ENCODE measurements around the gene SCP2. TPM values are rescaled to one million over a fixed set of nuclear protein-coding genes. Genes with fewer than 3 reads are reported as not detected.
"Not testable (repeated sequence)": the region's sequence is repeated elsewhere in the genome, so short reads cannot be mapped to it uniquely, and the experiment has no call there.

The SCP2 gene
- total and polyA plus RNA-seq, 9 donors, result 69.7 to 85.3 (median 75.2) TPM

DNA sequence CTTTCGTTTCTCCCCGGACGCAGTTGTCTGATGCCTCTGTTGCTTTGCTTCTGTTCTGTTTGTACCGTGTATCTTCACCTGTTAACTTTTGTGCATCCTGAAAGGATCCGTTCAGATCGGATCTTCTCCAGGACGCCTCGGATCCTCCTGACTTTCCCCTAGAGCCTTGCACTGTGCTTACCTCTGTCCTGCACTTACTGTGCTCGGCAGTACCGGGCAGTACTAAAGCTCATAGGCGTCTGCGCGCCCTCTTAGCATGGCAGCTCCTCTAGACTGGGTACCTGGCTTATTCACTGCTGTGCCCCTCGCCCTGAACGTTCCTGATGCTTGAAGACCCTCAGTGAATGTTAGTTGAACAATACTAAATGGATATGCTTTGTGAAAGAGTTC, 934 bp downstream of the SCP2 start:
- no peak for DNase-seq
- Histone ChIP-seq H3K36me3 (ENCODE audit: control insufficient read depth, insufficient read depth, low read length) (no peaks in the 10 kb centered on the region), H3K4me3 (ENCODE audit: low read length) (peak overlapping the region; percentile 88), H3K9me3 (replicated peaks; ENCODE audit: control insufficient read depth, low read depth, low read length) (no peaks in the 10 kb centered on the region), H3K27me3 (ENCODE audit: control insufficient read depth, insufficient read depth, low read length) (peaks cover 4% of the 10 kb centered on the region), H3K27ac (ENCODE audit: low read length) (no peak overlapping the region), H3K4me1 (ENCODE audit: control insufficient read depth, insufficient read depth, low read length) (peaks cover 10% of the 10 kb centered on the region)
- WGBS (ENCODE audit: insufficient coverage), result 10% methylated on average over 13 of the region's 15 CpGs

- Histone ChIP-seq H3K27ac (ENCODE audit: low read length) (no peak overlapping the region), H3K4me3 (ENCODE audit: low read length) (no peak overlapping the region), H3K36me3 (ENCODE audit: control insufficient read depth, insufficient read depth, low read length) (no peaks in the 10 kb centered on the region), H3K9me3 (replicated peaks; ENCODE audit: control insufficient read depth, low read depth, low read length) (no peaks in the 10 kb centered on the region), H3K27me3 (ENCODE audit: control insufficient read depth, insufficient read depth, low read length) (peaks cover 4% of the 10 kb centered on the region), H3K4me1 (ENCODE audit: control insufficient read depth, insufficient read depth, low read length) (peaks cover 10% of the 10 kb centered on the region)
- DNase-seq, result no peak
- WGBS (ENCODE audit: insufficient coverage), result 83% methylated on average over 1 of the region's 4 CpGs
Measured at GRCh38 chr1:52929019-52929418, 1.9 kb downstream of the SCP2 start.

DNA sequence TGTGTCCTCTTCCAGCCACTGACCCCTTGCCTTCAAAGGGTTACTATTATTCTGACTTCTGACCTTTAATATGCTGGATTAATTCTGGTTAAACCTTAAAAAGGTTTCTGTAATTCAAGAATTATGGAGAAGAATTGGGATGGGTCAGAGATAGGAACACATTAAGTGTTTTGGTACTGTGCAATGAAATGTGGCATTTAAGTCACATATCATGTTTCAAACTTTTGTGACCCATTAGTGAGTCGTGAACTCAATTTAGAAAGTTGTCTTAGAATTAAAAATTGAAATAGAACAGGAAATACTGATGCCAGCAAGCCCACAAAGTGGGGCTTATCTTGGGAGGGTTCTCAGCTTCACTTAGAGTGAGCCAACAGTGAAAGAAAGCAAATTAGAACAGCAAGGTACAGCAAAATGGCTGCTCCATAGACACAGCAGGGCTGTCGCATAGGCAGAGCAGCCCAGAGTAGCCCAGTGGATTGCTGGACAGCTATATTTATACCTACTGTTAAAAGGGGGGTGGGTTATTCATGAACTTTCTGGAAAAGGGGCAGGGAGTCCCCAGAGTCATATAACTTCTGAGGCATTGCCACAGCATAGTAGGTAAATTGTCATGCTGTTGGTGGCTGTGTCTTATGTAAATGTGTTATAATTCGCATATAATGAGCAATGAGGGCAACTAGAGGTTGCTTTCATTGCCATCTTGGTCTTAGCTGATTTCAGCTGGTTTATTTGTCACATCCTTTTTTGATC, 10.5 kb downstream of the SCP2 start:
- Histone ChIP-seq H3K9me3 (replicated peaks; ENCODE audit: control insufficient read depth, low read depth, low read length) (no peaks in the 10 kb centered on the region), H3K27ac (ENCODE audit: low read length) (no peak overlapping the region), H3K36me3 (ENCODE audit: control insufficient read depth, insufficient read depth, low read length) (no peaks in the 10 kb centered on the region), H3K4me3 (ENCODE audit: low read length) (no peak overlapping the region), H3K27me3 (ENCODE audit: control insufficient read depth, insufficient read depth, low read length) (no peaks in the 10 kb centered on the region), H3K4me1 (ENCODE audit: control insufficient read depth, insufficient read depth, low read length) (no peaks in the 10 kb centered on the region)
- no CpG with 5 or more reads among the region's 3 CpGs for WGBS (ENCODE audit: insufficient coverage)
- no peak for DNase-seq

GRCh38 chr1:52938183-52938451, 11.0 kb downstream of the SCP2 start:
- H3K27me3 ChIP-seq (ENCODE audit: control insufficient read depth, insufficient read depth, low read length), result no peaks in the 10 kb centered on the region
- DNase-seq, result no peak
- no peaks in the 10 kb centered on the region for H3K36me3 ChIP-seq (ENCODE audit: control insufficient read depth, insufficient read depth, low read length)
- WGBS (ENCODE audit: insufficient coverage), result no CpG with 5 or more reads among the region's 1 CpG
- no peak overlapping the region for H3K4me3 ChIP-seq (ENCODE audit: low read length)
- no peaks in the 10 kb centered on the region for H3K4me1 ChIP-seq (ENCODE audit: control insufficient read depth, insufficient read depth, low read length)
- H3K27ac ChIP-seq (ENCODE audit: low read length), result no peak overlapping the region
- no peaks in the 10 kb centered on the region for H3K9me3 ChIP-seq (replicated peaks; ENCODE audit: control insufficient read depth, low read depth, low read length)

DNA sequence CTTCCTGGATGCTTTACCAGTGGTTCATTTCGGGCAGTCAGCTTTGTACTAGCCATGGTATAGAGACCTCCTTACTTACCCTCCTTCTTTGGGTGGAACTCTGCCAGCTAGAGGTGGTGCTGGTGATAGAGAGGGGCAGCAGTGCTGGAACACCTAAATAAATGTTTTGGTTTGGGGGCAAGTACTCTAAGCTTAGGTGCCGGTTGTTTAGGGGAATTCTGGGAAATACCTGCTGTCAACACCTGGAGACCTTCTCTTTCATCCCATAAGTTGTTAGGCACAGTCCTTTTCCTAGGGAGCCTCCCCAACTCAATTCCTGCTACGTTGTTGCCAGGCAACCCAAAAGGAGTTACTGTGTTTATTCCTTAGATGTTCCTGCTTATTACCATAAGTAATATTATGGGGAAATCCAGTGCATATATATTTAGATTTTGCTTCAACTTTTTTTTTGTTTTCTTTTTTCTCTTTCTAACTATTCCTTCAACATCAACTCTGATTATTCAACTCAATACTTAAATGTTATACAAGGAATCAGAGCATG, 16.9 kb downstream of the SCP2 start:
- Histone ChIP-seq H3K27ac (ENCODE audit: low read length) (no peak overlapping the region), H3K4me1 (ENCODE audit: control insufficient read depth, insufficient read depth, low read length) (no peaks in the 10 kb centered on the region), H3K9me3 (replicated peaks; ENCODE audit: control insufficient read depth, low read depth, low read length) (no peaks in the 10 kb centered on the region), H3K27me3 (ENCODE audit: control insufficient read depth, insufficient read depth, low read length) (no peaks in the 10 kb centered on the region), H3K36me3 (ENCODE audit: control insufficient read depth, insufficient read depth, low read length) (peaks cover 9% of the 10 kb centered on the region), H3K4me3 (ENCODE audit: low read length) (no peak overlapping the region)
- peak; percentile 15 for DNase-seq
- no CpG with 5 or more reads among the region's 3 CpGs for WGBS (ENCODE audit: insufficient coverage)

- no peaks in the 10 kb centered on the region for H3K9me3 ChIP-seq (replicated peaks; ENCODE audit: control insufficient read depth, low read depth, low read length)
- no peaks in the 10 kb centered on the region for H3K27me3 ChIP-seq (ENCODE audit: control insufficient read depth, insufficient read depth, low read length)
- H3K27ac ChIP-seq (ENCODE audit: low read length), result no peak overlapping the region
- H3K4me3 ChIP-seq (ENCODE audit: low read length), result no peak overlapping the region
- peaks cover 9% of the 10 kb centered on the region for H3K36me3 ChIP-seq (ENCODE audit: control insufficient read depth, insufficient read depth, low read length)
- WGBS (ENCODE audit: insufficient coverage), result 87% methylated on average over 5 of the region's 10 CpGs
- no peak for DNase-seq
- no peaks in the 10 kb centered on the region for H3K4me1 ChIP-seq (ENCODE audit: control insufficient read depth, insufficient read depth, low read length)
Measured at GRCh38 chr1:52944566-52944965, 17.5 kb downstream of the SCP2 start.

DNA sequence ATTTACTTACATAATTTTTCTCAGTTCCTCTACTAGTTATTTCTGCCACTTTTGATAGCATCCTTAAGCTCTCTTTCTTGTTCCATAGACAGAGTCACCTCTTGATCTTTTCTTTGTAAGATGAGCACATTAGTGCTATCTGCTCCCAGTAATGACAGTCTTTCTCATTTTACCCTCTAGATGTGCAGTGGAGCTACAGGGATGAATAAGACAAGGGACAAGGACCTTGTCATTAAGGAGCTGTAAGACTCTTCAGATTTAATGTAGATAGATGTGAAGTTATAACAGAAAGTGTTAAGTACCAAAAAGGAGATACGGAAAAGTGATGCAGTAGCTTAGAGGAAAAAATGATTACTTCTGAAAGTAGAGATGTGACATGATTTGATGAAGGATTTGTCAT, 20.4 kb downstream of the SCP2 start:
- no peak overlapping the region for H3K27ac ChIP-seq (ENCODE audit: low read length)
- WGBS (ENCODE audit: insufficient coverage), result 80% methylated on average over 1 of the region's 1 CpG
- H3K9me3 ChIP-seq (replicated peaks; ENCODE audit: control insufficient read depth, low read depth, low read length), result no peaks in the 10 kb centered on the region
- H3K4me1 ChIP-seq (ENCODE audit: control insufficient read depth, insufficient read depth, low read length), result no peaks in the 10 kb centered on the region
- DNase-seq, result no peak
- no peak overlapping the region for H3K4me3 ChIP-seq (ENCODE audit: low read length)
- H3K36me3 ChIP-seq (ENCODE audit: control insufficient read depth, insufficient read depth, low read length), result peaks cover 11% of the 10 kb centered on the region
- H3K27me3 ChIP-seq (ENCODE audit: control insufficient read depth, insufficient read depth, low read length), result no peaks in the 10 kb centered on the region

GRCh38 chr1:52949602-52950001, 22.5 kb downstream of the SCP2 start:
- H3K4me1 ChIP-seq (ENCODE audit: control insufficient read depth, insufficient read depth, low read length); H3K4me3 ChIP-seq (ENCODE audit: low read length); H3K36me3 ChIP-seq (ENCODE audit: control insufficient read depth, insufficient read depth, low read length); H3K27me3 ChIP-seq (ENCODE audit: control insufficient read depth, insufficient read depth, low read length); H3K9me3 ChIP-seq (replicated peaks; ENCODE audit: control insufficient read depth, low read depth, low read length); H3K27ac ChIP-seq (ENCODE audit: low read length); DNase-seq: not testable (repeated sequence)

DNA sequence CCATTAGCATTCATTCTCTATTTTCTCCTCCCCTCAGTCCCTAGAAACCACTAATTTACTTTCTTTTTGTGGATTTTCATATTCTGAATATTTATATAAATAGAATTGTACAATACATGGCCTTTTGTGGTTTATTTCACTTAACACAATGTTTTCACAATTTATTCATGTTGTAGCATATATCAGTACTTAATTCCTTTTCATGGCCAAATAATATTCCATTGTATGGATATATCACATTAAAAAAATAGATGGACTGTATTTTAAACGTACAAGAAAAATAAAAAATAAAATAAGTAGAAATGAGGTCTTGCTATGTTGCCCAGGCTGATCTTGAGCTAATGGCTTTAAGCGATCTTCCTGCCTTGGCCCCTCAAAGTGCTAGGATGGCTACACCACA, 25.0 kb downstream of the SCP2 start:
- Histone ChIP-seq H3K4me3 (ENCODE audit: low read length) (no peak overlapping the region), H3K4me1 (ENCODE audit: control insufficient read depth, insufficient read depth, low read length) (no peaks in the 10 kb centered on the region), H3K27me3 (ENCODE audit: control insufficient read depth, insufficient read depth, low read length) (no peaks in the 10 kb centered on the region), H3K36me3 (ENCODE audit: control insufficient read depth, insufficient read depth, low read length) (peaks cover 2% of the 10 kb centered on the region), H3K9me3 (replicated peaks; ENCODE audit: control insufficient read depth, low read depth, low read length) (no peaks in the 10 kb centered on the region), H3K27ac (ENCODE audit: low read length) (no peak overlapping the region)
- DNase-seq, result no peak
- WGBS (ENCODE audit: insufficient coverage), result no CpG with 5 or more reads among the region's 2 CpGs

DNA sequence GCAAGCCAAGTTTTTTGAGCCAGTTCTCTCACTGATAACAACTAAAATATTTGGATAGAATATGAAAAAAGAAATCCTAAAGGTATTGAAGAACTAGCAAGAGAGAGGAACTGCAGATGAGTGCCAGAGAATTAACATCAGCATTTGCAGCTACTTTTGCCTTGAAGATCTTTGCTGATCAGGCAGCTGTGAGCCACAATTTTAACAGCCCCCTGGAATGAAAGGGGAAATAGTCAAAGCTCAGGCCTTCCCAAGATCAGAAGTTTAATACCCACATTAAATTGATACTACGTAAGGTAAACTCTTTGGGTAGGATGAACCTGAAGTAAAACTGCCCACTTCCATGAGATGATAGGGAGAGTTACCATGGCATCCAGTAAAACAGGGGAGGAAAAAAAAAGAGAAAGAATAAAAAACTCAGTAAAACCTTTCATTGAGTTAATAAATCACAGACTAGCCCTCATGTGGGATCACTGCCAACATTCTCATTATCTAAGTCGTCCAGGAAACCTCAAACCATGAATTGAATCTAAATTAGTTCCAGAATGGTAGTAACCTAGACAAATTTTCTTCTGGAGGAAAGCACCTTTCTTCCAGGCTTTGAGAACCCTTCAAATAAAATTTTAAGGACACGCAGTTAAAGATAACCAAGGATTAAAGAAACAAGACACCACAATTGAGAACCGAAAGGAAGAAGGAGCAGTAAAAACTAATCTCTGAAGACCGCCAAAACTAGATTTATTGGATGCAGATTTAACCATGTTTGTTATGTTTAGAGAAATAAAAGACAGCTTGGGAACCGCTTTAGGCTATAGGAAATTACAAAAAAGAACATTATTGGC, 28.3 kb downstream of the SCP2 start:
- Histone ChIP-seq H3K27ac (ENCODE audit: low read length) (no peak overlapping the region), H3K4me3 (ENCODE audit: low read length) (no peak overlapping the region), H3K36me3 (ENCODE audit: control insufficient read depth, insufficient read depth, low read length) (peaks cover 2% of the 10 kb centered on the region), H3K9me3 (replicated peaks; ENCODE audit: control insufficient read depth, low read depth, low read length) (no peaks in the 10 kb centered on the region), H3K4me1 (ENCODE audit: control insufficient read depth, insufficient read depth, low read length) (no peaks in the 10 kb centered on the region), H3K27me3 (ENCODE audit: control insufficient read depth, insufficient read depth, low read length) (no peaks in the 10 kb centered on the region)
- WGBS (ENCODE audit: insufficient coverage), result no CpG with 5 or more reads among the region's 6 CpGs
- DNase-seq, result peak; percentile 62

Measured in muscle of leg (tissue), 11 donors.